HG03066 (cell line): ENCODE results near the gene ABHD10.
A peak's percentile ranks its signal among the peaks of the same experiment; 100 is the strongest.

Experiments used
- ATAC-seq: cut with Tn5 transposase; IDR thresholded peaks from one replicate; pipeline ENCODE4 v1.9.1; 2021; ENCODE audit warnings: low read depth; ENCODE audit not compliant: unreplicated experiment

The ABHD10 gene

GRCh38 chr3:111978583-111979433, at the start of gene ABHD10:
Gene ABHD10 (plus strand): TSS chr3:111979026. CDS start chr3:111979062, 36 bp downstream.
- ATAC-seq: peak; percentile 91

GRCh38 chr3:111929484-111929883, 49.3 kb upstream of the ABHD10 start:
- no peak for ATAC-seq

- ATAC-seq: no peak
These were observed 45.9 kb upstream of the ABHD10 start for GRCh38 chr3:111932946-111933345.

- no peak for ATAC-seq
These were observed 42.5 kb upstream of the ABHD10 start for GRCh38 chr3:111936191-111936841.

- no peak for ATAC-seq
These were observed 41.9 kb upstream of the ABHD10 start for GRCh38 chr3:111936967-111937366.

GRCh38 chr3:111937871-111938270, 41.0 kb upstream of the ABHD10 start:
- no peak for ATAC-seq

GRCh38 chr3:111939873-111940272, 39.0 kb upstream of the ABHD10 start:
- ATAC-seq: no peak

GRCh38 chr3:111943533-111943932, 35.3 kb upstream of the ABHD10 start:
- ATAC-seq: no peak

GRCh38 chr3:111944372-111944771, 34.5 kb upstream of the ABHD10 start:
- ATAC-seq: no peak

- ATAC-seq: no peak
These were observed 31.6 kb upstream of the ABHD10 start for GRCh38 chr3:111947231-111947630.

GRCh38 chr3:111948786-111949185, 30.0 kb upstream of the ABHD10 start:
- no peak for ATAC-seq

GRCh38 chr3:111949712-111950111, 29.1 kb upstream of the ABHD10 start:
- ATAC-seq: no peak

- no peak for ATAC-seq
These were observed 27.8 kb upstream of the ABHD10 start for GRCh38 chr3:111951032-111951431.

- no peak for ATAC-seq
These were observed 26.7 kb upstream of the ABHD10 start for GRCh38 chr3:111952086-111952485.

- ATAC-seq: no peak
These were observed 25.9 kb upstream of the ABHD10 start for GRCh38 chr3:111952866-111953450.

GRCh38 chr3:111954228-111954990, 24.4 kb upstream of the ABHD10 start:
- no peak for ATAC-seq

GRCh38 chr3:111955876-111956275, 22.9 kb upstream of the ABHD10 start:
- ATAC-seq: no peak

GRCh38 chr3:111956449-111956848, 22.4 kb upstream of the ABHD10 start:
- no peak for ATAC-seq

- no peak for ATAC-seq
These were observed 21.7 kb upstream of the ABHD10 start for GRCh38 chr3:111956995-111957734.
